ENCODE measurements around the gene RNF169.

DNA sequence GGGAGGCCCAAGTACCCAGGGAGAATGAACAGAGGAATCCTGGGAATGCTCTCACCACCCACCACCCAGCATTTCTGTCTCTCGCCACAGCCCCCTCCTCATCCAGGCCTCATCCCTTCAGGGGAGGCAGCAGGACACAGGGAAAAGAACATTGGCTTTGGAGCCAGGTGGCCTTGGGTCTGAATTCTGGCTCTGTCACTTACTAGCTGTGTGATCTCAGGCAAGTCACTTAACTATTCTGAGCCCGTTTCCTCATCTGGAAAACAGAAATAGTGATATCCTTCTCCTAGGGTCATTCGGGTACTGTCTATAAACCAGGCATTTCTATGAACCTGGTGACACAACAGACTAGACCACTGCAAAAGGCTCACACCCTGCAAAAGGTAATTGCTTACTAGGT, 39.5 kb upstream of the RNF169 start:
- TF ChIP-seq RFXAP (CRISPR knock-in tag; IDR thresholded peaks at IDR 0.05; ENCODE audit: borderline replicate concordance) (no peak), HOXA7 (CRISPR knock-in tag; IDR thresholded peaks at IDR 0.05) (no peak), TCF7L2 (IDR thresholded peaks at IDR 0.05; ENCODE audit: low read depth, low read length) (no peak), ELF1 (CRISPR knock-in tag; IDR thresholded peaks at IDR 0.05) (no peak)
- TF ChIP-seq, protein P1, sequence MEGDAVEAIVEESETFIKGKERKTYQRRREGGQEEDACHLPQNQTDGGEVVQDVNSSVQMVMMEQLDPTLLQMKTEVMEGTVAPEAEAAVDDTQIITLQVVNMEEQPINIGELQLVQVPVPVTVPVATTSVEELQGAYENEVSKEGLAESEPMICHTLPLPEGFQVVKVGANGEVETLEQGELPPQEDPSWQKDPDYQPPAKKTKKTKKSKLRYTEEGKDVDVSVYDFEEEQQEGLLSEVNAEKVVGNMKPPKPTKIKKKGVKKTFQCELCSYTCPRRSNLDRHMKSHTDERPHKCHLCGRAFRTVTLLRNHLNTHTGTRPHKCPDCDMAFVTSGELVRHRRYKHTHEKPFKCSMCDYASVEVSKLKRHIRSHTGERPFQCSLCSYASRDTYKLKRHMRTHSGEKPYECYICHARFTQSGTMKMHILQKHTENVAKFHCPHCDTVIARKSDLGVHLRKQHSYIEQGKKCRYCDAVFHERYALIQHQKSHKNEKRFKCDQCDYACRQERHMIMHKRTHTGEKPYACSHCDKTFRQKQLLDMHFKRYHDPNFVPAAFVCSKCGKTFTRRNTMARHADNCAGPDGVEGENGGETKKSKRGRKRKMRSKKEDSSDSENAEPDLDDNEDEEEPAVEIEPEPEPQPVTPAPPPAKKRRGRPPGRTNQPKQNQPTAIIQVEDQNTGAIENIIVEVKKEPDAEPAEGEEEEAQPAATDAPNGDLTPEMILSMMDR (CRISPR knock-in tag; IDR thresholded peaks at IDR 0.05): no peak
- TF ChIP-seq, protein P2, sequence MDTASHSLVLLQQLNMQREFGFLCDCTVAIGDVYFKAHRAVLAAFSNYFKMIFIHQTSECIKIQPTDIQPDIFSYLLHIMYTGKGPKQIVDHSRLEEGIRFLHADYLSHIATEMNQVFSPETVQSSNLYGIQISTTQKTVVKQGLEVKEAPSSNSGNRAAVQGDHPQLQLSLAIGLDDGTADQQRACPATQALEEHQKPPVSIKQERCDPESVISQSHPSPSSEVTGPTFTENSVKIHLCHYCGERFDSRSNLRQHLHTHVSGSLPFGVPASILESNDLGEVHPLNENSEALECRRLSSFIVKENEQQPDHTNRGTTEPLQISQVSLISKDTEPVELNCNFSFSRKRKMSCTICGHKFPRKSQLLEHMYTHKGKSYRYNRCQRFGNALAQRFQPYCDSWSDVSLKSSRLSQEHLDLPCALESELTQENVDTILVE (CRISPR knock-in tag; IDR thresholded peaks at IDR 0.05): no peak

Measured in HepG2 (cell line).